ENCODE data around the gene TMEM121. TPM values are rescaled to one million over a fixed set of nuclear protein-coding genes. Genes with fewer than 3 reads are reported as not detected.
A peak's percentile ranks its signal among the peaks of the same experiment; 100 is the strongest.

TMEM121 gene
- total and polyA plus RNA-seq, 5 donors from 2014 or later, result 1.8 to 5.8 (median 3.7) TPM

DNA sequence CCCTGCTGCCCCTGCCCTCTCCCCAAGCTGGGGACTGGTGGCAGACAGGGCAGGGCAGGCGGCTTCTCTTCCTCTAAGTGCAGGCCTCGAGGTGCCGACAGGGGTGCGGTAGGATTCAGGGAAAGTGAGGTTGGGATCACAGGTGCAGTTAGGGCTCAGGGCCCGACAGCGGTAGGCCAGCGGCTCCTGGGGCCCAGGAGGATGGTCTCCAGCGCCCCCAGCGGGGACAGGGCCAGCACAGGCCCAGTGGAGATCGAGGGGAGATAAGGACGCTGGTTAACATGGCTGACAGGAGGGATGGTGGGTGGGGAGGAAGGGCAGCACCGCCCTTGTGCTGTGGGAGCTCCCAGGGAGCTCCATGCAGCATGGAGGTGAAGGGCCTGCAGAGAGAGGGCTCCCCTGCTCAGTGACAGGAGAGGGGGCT, 40.6 kb upstream of the TMEM121 start:
- Mint-ChIP-seq H3K4me1 (peaks cover 5 to 61% (median 24%) of the 10 kb centered on the region in 4 donors), H3K36me3 (no peaks in the 10 kb centered on the region), H3K27ac (peak overlapping the region; percentile 93 to 98 (median 98)), H3K27me3 (peaks cover 12% of the 10 kb centered on the region), H3K9me3 (no peaks in the 10 kb centered on the region), H3K4me3 (peak overlapping the region; percentile 41 to 93 (median 82))
- H3K36me3 ChIP-seq (ENCODE audit: control insufficient read depth, insufficient read depth, low read length), result no peaks in the 10 kb centered on the region
- H3K4me3 ChIP-seq (ENCODE audit: low read depth, low read length), result no peak overlapping the region
- no peaks in the 10 kb centered on the region for H3K9me3 ChIP-seq (ENCODE audit: control insufficient read depth in 2 of 2, low read length in 2 of 2)
- peaks cover 94% of the 10 kb centered on the region for H3K4me1 ChIP-seq (ENCODE audit: control insufficient read depth, insufficient read depth, low read length, poor library complexity, severe bottlenecking)
- no peaks in the 10 kb centered on the region for H3K27me3 ChIP-seq (ENCODE audit: control insufficient read depth, insufficient read depth, low read length)
- DNase-seq (peak; percentile 49 to 64 (median 60)), ATAC-seq (ENCODE audit: low read depth in 2 of 2) (no peak)
- peak overlapping the region; percentile 100 for H3K27ac ChIP-seq (ENCODE audit: insufficient read depth, low read length, poor library complexity, severe bottlenecking)

- H3K4me3 ChIP-seq (ENCODE audit: low read depth, low read length), result peak within 1 kb of the TSS; percentile 32
- H3K4me1 ChIP-seq (ENCODE audit: control insufficient read depth, insufficient read depth, low read length, poor library complexity, severe bottlenecking), result peaks cover 88% of the 10 kb centered on the region
- peak within 1 kb of the TSS; percentile 100 for H3K27ac ChIP-seq (ENCODE audit: insufficient read depth, low read length, poor library complexity, severe bottlenecking)
- peak within 1 kb of the TSS; percentile 90 to 96 (median 93) for H3K4me3 Mint-ChIP-seq
- DNase-seq, result no peak
- H3K4me1 Mint-ChIP-seq, result peaks cover 5 to 61% (median 21%) of the 10 kb centered on the region in 4 donors
- no peaks in the 10 kb centered on the region for H3K9me3 ChIP-seq (ENCODE audit: control insufficient read depth in 2 of 2, low read length in 2 of 2)
- no peaks in the 10 kb centered on the region for H3K27me3 ChIP-seq (ENCODE audit: control insufficient read depth, insufficient read depth, low read length)
- ATAC-seq (ENCODE audit: low read depth in 2 of 2), result no peak
- H3K9me3 Mint-ChIP-seq, result no peaks in the 10 kb centered on the region
- H3K27me3 Mint-ChIP-seq, result peaks cover 9% of the 10 kb centered on the region
- peak within 1 kb of the TSS; percentile 95 to 98 (median 98) for H3K27ac Mint-ChIP-seq
- no peaks in the 10 kb centered on the region for H3K36me3 ChIP-seq (ENCODE audit: control insufficient read depth, insufficient read depth, low read length)
- no peaks in the 10 kb centered on the region for H3K36me3 Mint-ChIP-seq
Observed at GRCh38 chr14:105486163-105486973, 40.0 kb upstream of the TMEM121 start, which contains the start of gene CRIP1. CRIP1 (plus strand) TSS chr14:105486886; CDS start chr14:105487260, 374 bp downstream.

DNA sequence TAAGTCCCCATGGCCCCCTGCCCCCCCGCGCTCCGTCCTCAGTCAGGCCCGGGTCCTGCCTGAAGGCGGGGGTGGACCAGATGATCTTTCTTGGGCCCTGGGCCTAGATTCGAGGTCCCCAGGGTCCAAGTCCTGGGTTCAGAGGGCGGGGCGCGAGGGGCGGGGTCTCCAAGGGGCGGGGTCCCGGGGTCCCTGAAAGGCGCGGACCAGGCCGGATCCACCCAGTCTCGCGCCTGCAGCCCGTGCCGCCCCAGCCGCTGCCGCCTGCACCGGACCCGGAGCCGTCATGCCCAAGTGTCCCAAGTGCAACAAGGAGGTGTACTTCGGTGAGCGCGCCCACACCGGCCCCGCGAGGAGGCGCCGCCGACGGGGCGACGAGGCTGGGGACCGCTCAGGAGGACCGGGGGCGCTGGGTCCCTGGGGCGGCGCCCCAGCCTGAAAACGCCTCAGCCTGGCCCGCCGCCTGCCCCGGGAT, 39.4 kb upstream of the TMEM121 start:
- peaks cover 1 to 62% (median 19%) of the 10 kb centered on the region in 4 donors for H3K4me1 Mint-ChIP-seq
- Histone ChIP-seq H3K9me3 (ENCODE audit: control insufficient read depth in 2 of 2, low read length in 2 of 2) (no peaks in the 10 kb centered on the region), H3K4me1 (ENCODE audit: control insufficient read depth, insufficient read depth, low read length, poor library complexity, severe bottlenecking) (peaks cover 88% of the 10 kb centered on the region), H3K27me3 (ENCODE audit: control insufficient read depth, insufficient read depth, low read length) (no peaks in the 10 kb centered on the region), H3K36me3 (ENCODE audit: control insufficient read depth, insufficient read depth, low read length) (no peaks in the 10 kb centered on the region), H3K4me3 (ENCODE audit: low read depth, low read length) (no peak overlapping the region), H3K27ac (ENCODE audit: insufficient read depth, low read length, poor library complexity, severe bottlenecking) (peak overlapping the region; percentile 100)
- peak overlapping the region; percentile 83 to 96 (median 93) for H3K4me3 Mint-ChIP-seq
- H3K36me3 Mint-ChIP-seq, result no peaks in the 10 kb centered on the region
- ATAC-seq (ENCODE audit: low read depth in 2 of 2) (no peak), DNase-seq (peak in 2 of 3 donors; percentile 53 to 62)
- no peaks in the 10 kb centered on the region for H3K9me3 Mint-ChIP-seq
- peaks cover 10% of the 10 kb centered on the region for H3K27me3 Mint-ChIP-seq
- H3K27ac Mint-ChIP-seq, result peak overlapping the region; percentile 74 to 95 (median 92)

- no peak for ATAC-seq (ENCODE audit: low read depth in 2 of 2)
Observed at GRCh38 chr14:105487449-105487985, 38.9 kb upstream of the TMEM121 start.

DNA sequence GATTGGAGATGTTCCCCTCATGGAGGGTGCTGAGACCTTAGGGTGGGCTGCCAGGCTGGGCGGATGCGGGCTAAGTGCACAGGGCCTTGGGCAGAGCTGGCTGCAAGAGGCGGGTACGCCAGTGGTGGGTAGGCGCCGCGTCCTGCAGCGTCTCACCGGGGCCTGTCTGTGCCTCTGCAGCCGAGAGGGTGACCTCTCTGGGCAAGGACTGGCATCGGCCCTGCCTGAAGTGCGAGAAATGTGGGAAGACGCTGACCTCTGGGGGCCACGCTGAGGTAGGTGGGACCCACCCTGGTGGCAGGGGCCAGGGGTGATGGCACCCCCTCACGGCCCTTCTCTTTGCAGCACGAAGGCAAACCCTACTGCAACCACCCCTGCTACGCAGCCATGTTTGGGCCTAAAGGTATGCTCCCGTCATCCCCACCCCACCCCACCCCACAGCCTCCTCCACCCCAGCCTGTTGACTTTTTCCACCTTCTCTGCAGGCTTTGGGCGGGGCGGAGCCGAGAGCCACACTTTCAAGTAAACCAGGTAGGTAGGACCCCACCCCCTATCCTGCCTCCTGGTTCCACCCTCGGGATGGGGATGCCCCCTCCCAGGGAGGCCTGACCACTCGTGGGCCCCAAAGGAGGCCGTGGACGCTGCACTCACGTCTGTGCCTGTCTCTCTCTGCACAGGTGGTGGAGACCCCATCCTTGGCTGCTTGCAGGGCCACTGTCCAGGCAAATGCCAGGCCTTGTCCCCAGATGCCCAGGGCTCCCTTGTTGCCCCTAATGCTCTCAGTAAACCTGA, 38.2 kb upstream of the TMEM121 start:
- Mint-ChIP-seq H3K9me3 (no peaks in the 10 kb centered on the region), H3K4me1 (peaks cover 0 to 55% (median 13%) of the 10 kb centered on the region in 4 donors)
- H3K4me3 ChIP-seq (ENCODE audit: low read depth, low read length), result peak overlapping the region; percentile 55

More at GRCh38 chr14:105487449-105487985, 38.9 kb upstream of the TMEM121 start:
- Histone ChIP-seq H3K27me3 (ENCODE audit: control insufficient read depth, insufficient read depth, low read length) (no peaks in the 10 kb centered on the region), H3K9me3 (ENCODE audit: control insufficient read depth in 2 of 2, low read length in 2 of 2) (no peaks in the 10 kb centered on the region), H3K27ac (ENCODE audit: insufficient read depth, low read length, poor library complexity, severe bottlenecking) (peak overlapping the region; percentile 100), H3K36me3 (ENCODE audit: control insufficient read depth, insufficient read depth, low read length) (no peaks in the 10 kb centered on the region), H3K4me1 (ENCODE audit: control insufficient read depth, insufficient read depth, low read length, poor library complexity, severe bottlenecking) (peaks cover 87% of the 10 kb centered on the region), H3K4me3 (ENCODE audit: low read depth, low read length) (peak overlapping the region; percentile 32)
- Mint-ChIP-seq H3K36me3 (no peaks in the 10 kb centered on the region), H3K4me1 (peaks cover 0 to 59% (median 14%) of the 10 kb centered on the region in 4 donors), H3K9me3 (no peaks in the 10 kb centered on the region), H3K27ac (peak overlapping the region; percentile 92 to 95 (median 95)), H3K4me3 (peak overlapping the region; percentile 90 to 96 (median 93)), H3K27me3 (peaks cover 5% of the 10 kb centered on the region)
- peak; percentile 70 to 77 (median 74) for DNase-seq

DNA sequence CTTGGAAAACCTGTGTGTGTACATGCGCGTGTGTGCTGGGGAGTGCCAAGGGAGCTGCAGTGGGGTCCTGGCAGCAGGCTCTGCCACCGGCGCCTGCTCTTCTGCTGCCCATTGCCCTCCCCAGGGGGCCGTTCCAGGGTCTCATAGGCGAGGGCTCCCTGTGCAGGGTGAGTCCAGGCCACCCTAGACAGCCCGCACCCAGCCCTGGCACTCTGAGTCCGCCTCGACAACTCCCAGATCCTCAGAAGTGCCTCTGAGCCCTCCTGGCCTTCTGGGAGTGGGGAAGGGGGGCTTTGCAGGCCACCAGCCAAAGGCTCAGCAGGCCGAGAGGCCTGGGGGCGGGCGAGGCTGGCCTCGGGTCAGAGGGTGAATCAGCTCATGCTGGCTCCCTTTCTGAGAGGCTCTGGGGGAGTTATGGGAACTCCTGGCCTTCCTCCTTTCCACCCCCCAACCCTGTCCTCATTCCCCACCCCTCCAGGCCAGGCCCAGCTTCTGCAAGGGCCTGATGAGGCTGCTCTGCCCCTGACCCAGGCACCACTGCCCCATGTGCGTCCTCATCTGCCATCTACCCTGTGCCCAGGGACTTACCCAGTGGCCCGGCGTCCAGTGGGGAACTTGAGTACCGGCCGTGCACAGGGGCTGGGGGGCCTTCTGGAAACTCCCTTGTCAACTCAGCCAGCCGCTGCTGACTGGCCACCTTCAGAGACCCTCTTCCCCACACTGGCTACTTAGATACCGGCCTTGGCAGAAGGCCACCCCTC, 37.4 kb upstream of the TMEM121 start:
- Histone ChIP-seq H3K27ac (ENCODE audit: insufficient read depth, low read length, poor library complexity, severe bottlenecking) (peak overlapping the region; percentile 100), H3K4me1 (ENCODE audit: control insufficient read depth, insufficient read depth, low read length, poor library complexity, severe bottlenecking) (peaks cover 73% of the 10 kb centered on the region), H3K4me3 (ENCODE audit: low read depth, low read length) (peak overlapping the region; percentile 55), H3K36me3 (ENCODE audit: control insufficient read depth, insufficient read depth, low read length) (no peaks in the 10 kb centered on the region), H3K27me3 (ENCODE audit: control insufficient read depth, insufficient read depth, low read length) (no peaks in the 10 kb centered on the region), H3K9me3 (ENCODE audit: control insufficient read depth in 2 of 2, low read length in 2 of 2) (no peaks in the 10 kb centered on the region)
- H3K27me3 Mint-ChIP-seq, result peaks cover 5% of the 10 kb centered on the region
- peak overlapping the region; percentile 94 to 98 (median 97) for H3K27ac Mint-ChIP-seq
- no peaks in the 10 kb centered on the region for H3K36me3 Mint-ChIP-seq
- no peak for DNase-seq
- no peak for ATAC-seq (ENCODE audit: low read depth in 2 of 2)
- no peaks in the 10 kb centered on the region for H3K9me3 Mint-ChIP-seq
- H3K4me1 Mint-ChIP-seq, result peaks cover 0 to 59% (median 13%) of the 10 kb centered on the region in 4 donors
- peak overlapping the region; percentile 89 to 99 (median 92) for H3K4me3 Mint-ChIP-seq

More for the DNA sequence above, 38.2 kb upstream of the TMEM121 start:
- ATAC-seq (ENCODE audit: low read depth in 2 of 2) (no peak), DNase-seq (peak in 2 of 3 donors; percentile 40 to 49)
- Mint-ChIP-seq H3K4me3 (peak overlapping the region; percentile 90 to 96 (median 93)), H3K36me3 (no peaks in the 10 kb centered on the region), H3K27ac (peak overlapping the region; percentile 91 to 95 (median 92)), H3K27me3 (peaks cover 5% of the 10 kb centered on the region)
- no peaks in the 10 kb centered on the region for H3K9me3 ChIP-seq (ENCODE audit: control insufficient read depth in 2 of 2, low read length in 2 of 2)
- H3K27me3 ChIP-seq (ENCODE audit: control insufficient read depth, insufficient read depth, low read length), result no peaks in the 10 kb centered on the region
- H3K27ac ChIP-seq (ENCODE audit: insufficient read depth, low read length, poor library complexity, severe bottlenecking), result peak overlapping the region; percentile 100
- no peaks in the 10 kb centered on the region for H3K36me3 ChIP-seq (ENCODE audit: control insufficient read depth, insufficient read depth, low read length)
- H3K4me1 ChIP-seq (ENCODE audit: control insufficient read depth, insufficient read depth, low read length, poor library complexity, severe bottlenecking), result peaks cover 81% of the 10 kb centered on the region

Data from CD4-positive, CD25-positive, alpha-beta regulatory T cell (primary cell).